Lung microvascular endothelial cell (primary cell): Measurements from ENCODE around the gene METRN. TPM values are rescaled to one million over a fixed set of nuclear protein-coding genes. Genes with fewer than 3 reads are reported as not detected.
A peak's percentile ranks its signal among the peaks of the same experiment; 100 is the strongest.
"Not testable (repeated sequence)": the region's sequence is repeated elsewhere in the genome, so short reads cannot be mapped to it uniquely, and the experiment has no call there.

Experiments
- DNase-seq, 2 donors: peaks; one replicate each; pipeline versions ENCODE4 v3.0.0 to v3.0.0-alpha.2; 2010; ENCODE audit warnings: low read depth in 2 of 2
- total RNA-seq: library from RNA; depleted of rRNA; stranded (reverse); fragments of >200 nt; gene quantifications from 2 replicates; pipeline ENCODE4 v1.2.1, GENCODE V29; 2014

The METRN gene
- total RNA-seq, 1 donor from 2014 or later: 13.1 TPM

DNA sequence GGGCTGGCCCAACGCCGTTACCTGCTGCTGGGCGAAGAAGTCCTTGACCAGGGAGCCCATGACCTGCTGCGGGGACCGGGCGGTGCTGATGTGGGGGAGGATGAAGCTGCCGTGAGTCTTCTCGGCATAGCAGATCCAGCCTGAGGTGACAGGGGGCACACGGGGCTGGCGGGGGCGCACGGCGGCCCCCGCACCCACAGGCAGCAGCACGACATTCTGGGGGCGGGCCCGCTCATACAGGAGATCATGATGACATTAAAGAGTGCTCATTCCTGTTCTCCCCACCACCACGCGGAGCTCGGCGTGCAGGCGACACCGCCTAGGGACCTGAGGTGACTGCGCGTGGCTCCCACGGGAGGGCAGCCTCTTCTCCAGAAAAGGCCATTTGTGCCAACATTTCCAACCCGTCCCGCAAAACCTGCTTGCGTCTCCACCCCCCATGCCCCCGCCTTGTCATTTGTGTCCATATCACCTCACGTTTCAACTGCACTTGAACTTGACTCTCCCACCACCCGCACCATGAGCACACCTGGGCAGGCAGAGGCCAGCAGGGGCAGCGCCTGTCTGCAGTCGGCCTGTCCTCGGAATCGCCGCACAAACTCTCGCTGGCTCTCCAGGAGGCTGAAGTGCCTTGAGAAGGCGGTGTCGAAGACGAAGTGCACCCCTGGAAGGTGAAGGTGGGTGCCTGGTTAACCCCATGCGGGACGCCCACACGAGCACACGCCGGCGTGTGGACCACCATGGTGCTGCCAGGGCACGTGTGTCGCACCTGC, 19.5 kb downstream of the METRN start:
- DNase-seq: no peak

DNA sequence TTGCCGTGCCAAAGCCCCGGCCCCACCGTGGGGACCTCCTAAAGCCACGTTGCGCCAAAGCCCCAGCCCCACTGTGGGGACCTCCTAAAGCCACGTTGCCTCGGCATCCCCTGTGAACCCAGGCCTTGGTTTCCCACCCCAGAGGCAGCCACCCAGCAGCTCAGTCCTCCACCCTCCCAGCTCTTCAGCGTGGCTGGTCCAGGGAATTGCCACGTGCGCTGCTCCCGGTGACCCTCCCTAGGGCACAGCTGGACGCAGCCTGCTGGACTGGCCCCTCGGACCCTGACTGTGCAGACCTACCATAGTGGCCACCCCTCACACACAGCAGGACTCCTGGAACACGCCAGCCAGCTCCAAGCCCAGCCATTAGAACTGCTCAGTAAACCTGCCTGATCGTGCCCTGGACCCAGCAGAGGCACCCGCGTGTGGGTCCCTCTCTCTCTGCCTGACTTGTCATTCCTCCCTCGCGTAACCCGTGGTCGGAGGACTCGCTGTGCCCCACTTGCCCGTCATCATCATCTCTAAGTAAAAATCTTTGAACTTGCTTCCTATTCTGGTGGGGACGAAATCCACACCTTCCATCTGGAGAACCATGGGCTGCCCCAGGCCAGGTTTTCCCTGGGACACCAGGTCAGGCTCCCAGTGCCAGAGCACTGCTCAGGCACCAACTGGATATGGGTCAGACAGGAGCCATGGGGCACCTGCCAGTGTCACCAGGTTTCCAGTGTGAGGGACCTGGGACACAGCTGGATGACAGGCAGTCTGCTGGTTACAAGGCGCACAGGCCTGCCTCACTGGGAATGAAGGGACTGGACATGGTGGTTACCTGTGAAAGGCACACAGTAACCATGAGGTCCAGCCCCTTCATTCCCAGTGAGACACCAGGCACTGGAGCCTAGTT, 20.3 kb downstream of the METRN start:
- no peak for DNase-seq

DNA sequence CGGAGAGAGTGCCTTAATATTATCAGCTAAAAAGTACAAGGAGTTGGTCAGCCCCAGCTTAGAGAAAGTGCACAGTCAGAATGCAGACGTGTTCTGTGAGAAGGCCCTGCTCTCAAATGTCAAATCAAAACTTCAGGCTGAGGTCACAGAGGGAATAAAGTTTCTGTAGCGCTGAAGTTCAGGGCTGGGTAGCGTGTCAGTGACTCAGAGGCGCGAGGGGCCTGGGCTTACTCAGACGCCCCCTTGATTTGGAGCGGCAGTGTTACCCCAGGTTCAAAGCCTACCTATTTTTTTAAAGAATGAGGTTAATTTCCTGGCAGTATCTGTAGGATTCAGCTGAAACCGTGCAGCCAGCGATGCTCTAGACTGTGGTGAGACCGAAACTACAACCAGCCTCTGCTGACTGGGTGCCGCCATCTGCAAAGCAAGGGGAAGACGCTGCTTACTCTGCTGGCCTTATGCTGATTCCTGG, 21.1 kb downstream of the METRN start:
- DNase-seq: no peak

DNA sequence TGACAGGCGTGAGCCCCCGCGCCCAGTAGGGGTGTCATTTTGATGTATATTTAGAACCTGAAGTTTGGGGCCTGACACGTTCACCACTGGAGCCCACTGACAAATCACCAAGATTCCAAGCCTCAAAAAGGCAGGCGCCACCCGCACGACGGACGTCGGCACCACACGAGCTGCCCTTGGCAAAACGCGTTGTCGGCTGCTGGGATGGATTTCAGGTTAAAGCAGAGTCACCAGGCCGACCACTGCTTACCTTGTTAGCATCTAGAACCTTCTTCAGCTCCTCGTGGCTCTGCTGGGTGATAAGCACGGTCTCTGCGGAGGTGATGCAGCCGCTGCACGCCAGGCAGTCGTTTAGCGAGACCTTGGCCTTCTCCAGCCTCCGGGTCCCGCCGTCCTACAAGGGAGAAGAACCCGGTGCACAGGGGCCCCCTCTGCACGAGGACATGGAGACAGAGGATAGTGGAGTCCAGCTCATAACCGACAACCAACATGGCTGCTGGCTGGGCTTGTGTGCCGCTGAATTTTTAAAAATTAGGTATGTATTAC, 22.1 kb downstream of the METRN start:
- DNase-seq: no peak

DNA sequence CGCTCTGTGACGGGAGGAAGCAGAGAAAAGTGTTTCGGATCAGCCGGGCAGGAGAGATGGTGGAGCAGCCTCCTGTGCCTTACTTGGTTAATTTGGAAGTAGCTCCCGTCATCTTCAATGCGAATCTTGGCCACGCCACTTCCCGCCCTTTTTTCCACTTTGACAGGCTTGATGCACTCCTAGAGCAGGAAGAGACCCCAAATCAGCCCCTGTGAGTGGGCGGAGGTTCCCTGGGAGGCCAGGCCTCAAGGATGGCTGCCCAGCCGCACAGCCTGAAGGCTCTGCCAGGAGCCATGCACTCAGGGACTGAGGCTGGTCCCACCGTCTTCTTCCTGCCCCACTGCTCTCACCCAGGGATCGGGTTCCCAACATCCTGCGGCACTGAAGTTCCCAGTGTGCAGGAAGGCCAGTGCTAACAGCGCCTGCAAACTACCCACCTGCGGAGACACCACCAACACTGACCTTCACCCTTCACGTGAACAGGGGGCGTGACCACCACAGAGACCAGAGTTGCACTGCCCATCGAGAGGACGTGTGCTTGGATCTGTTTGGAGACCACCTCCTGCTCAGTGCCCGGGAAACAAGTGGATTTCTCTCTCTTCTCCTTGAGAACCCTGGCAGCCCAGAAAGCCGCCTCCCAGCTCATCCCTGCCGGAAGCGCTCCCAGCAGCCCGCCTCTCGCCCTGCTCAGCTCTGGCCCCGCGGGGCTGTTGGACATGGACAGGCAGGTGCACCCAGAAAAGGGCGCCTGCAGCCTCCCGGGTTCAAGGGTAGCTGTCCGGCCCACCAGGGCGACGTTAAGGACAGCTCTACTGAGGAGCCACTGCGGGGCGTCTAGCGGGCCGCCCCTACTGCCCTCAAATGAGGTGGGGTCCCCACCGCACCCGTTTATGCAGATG, 24.9 kb downstream of the METRN start:
- no peak for DNase-seq

DNA sequence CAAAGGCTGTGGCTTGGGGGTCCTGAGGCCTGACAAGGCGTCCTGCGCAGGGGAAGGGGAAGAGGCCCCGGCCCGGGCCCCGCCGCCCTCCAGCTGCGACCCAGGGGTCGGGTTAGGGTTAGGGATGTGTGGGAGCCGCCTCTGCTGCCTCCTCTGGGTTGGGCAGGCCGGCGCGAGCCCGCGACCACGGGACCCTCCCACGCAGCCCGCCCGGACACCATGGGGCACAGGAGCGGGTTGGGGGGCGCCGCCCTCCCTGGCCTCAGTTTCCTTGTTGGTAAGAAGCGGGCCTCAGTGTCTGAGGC, 25.5 kb downstream of the METRN start:
- no peak for DNase-seq

DNA sequence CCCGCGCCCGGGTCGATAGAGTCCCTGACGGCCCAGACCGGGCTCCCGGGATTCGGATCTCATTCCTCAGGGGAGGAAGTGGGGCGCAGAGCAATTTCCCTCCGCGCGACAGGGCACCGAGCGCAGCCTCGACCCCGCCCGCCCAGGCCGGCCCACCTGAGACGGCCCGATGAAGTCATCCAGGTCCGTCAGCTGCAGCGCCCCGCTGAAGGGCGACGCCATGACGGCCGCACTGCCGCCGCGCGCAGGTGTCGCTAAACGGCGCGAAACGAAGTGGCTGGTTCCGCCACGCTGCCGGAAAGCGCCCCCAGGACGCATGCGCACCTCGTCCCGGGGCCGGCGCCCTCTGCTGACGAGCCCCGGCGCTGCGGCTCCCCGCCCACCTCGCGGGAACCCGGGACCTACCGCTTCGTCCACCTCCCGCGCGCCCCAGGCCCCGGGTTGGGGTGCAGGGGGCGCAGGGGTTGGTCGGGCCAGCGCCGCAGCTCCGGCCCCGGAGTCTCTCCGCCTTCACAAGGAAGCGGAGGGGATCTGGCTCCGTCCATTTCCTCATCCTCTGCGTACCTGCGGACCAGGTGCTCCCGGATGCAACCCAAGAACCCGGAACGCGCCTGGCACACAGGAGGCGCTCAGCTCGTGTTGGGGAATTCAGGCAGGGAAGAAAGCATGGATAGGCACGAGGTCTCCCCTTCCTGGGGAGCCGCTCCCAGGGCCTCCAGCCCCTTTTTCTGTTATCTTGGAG, 26.0 kb downstream of the METRN start, which contains the start of gene CIAO3:
Gene CIAO3, minus strand, starts transcription at position 234 of the 742 bp plus-strand sequence. Its CDS starts 12 bp downstream, at position 222.
- DNase-seq: peak; percentile 92 to 95

DNA sequence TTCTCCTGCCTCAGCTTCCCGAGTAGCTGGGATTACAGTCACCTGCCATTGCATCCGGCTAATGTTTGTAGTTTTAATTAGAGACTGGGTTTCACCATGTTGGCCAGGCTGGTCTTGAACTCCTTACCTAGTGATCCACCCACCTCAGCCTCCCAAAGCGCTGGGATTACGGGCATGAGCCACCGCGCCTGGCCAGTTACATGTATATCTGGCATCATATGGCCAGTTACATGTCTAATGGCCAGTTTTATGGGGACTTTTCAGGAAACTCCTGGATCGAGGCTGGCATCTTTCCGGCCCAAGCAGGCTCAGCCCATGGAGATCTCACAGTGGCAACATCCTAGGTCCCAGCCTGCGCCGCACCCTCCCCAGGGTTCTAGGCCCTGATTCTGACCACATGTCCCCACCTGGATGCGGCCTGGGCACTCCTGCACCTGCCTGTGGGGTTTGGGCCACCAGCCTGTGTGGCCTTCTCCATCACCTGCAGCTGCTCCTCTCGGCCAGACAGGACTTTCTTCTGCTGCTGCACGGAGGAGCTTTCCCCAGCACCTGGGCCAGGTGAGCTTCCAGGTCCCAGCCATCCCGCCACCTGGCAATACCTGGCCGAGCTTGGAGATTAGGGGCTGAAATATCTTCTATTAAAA, 27.2 kb downstream of the METRN start:
- no peak for DNase-seq

DNA sequence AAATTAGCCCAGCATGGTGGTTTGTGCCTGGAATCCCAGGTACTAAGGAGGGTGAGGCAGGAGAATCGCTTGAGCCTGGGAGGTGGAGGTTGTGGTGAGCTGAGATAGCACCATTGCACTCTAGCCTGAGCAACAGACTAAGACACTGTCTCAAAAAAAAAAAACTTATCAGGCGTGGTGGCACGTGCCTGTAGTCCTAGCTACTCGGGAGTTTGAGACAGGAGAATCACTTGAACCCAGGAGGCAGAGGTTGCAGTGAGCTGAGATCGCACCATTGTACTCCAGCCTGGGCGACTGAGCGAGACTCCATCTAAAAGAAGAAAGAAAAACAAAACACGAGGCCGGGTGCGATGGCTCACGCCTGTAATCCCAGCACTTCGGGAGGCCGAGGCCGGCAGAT, 28.0 kb downstream of the METRN start:
- DNase-seq: not testable (repeated sequence)

DNA sequence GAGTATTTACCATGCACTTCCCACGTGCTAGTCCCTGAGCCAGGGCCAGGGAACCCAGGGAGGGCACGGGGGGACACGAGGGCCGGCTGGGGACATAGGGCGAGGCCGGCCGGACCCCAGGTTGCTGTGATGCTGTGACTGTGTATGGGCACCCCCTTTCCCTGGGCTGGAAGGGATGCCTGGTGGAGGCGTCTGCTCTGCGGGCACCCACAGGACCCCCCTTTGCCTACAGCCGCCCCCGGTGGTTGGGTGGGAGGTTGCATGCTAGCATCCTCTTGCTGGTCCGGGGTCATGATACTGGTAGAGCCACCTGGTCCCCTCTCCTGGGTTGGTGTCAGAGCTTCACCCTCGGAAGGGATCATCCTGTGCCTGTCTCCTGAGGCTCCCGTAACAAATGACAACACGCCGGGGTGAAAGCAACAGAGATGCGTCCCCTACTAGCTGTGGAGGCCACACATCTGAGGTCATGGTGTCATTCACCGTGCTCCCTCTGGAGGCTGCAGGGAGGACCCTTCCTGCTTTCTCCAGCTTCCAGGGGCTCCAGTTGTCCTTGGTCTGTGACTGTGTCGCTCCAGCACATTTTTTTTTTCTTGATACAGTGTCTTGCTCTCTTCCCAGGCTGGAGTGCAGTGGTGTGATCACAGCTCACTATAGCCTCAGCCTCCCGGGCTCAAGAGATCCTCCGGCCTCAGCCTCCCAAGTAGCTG, 29.0 kb downstream of the METRN start:
- DNase-seq: no peak

DNA sequence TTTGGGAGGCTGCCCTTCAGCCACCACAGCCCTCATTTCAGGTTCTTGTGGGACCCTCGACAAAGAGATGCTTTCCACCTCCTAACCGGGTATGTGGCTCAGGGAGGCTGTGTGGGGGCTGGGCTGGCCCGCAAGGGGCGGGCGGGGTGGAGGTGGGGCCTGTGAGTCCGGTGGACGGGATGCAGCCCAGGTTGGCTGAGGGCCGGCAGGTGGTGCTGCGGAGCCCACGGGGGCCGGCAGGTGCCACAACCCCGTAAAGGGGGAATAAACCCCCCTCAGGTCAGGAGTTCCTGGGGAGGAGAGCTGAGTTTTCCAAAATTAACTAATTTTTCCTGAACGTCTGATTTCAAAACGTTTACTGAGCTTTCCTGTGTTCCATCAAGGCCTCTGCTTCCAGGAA, 30.8 kb downstream of the METRN start:
- peak in 1 of 2 donors; percentile 25 for DNase-seq

DNA sequence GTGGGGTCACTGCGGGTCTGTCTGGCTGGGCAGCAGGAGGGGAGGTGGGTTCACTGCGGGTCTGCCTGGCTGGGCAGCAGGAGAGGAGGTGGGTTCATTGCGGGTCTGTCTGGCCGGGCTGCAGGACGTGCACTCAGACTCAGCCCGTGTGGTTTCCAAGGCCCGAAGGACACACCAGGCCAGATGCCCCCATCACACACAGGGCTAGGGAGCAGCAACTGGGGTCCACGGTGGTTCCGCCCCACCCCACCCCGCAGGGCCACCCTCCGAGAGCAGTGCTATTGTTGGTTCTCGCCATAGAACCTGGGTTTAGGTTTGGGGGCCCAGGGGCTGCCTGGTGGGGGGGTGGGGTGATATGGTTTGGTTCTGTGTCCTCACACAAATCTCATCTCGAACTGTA, 31.7 kb downstream of the METRN start:
- no peak for DNase-seq

DNA sequence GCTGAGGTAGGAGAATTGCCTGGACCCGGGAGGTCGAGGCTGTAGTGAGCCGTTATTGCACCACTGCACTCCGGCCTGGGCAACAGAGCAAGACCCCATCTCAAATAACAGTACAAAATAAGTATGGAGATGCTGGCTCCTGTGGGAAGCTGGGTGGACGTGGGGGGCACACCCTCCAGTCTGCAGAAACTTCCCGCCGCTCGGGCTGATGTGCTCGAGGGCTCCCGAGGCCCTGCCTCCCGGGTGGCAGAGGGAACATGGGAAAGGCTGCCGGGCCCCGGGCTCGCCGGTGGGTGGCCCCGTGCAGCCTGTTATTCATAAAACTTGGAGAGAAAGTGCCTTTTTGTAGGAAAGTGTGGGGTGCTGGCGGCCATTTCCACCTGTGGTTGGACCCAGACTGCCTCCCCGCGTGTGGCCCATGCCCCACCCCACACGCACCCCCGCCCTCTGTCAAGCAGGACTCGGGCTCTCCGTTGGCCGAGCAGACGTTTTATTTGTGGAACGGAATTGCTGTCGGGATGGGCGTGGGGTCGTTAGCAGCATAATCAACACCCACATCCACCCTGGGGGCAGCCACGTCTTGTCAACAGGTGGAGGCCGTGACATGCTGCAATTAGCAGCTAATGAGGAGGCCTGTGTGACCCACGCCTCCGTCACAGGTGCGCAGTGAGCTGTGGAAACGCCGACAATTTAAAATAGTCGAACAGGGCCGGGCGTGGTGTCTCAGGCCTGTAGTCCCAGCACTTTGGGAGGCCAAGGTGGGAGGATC, 33.2 kb downstream of the METRN start:
- no peak for DNase-seq

DNA sequence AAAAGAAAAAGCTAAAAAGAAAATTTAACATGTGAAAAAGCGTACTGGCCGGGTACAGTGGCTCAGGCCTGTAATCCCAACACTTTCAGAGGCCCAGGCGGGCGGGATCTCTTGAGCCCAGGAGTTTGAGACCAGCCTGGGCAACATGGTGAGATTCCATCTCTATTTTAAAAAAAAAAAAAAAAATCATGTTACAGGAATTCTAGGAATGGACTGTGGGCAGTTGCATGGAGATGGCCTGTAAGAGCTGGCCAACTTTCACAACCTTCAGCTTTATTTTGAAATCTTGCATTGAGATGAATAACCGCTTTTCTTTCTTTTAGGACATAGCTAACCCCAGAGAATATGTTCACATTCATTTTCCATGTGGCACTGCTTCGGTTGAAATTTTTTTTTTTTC, 34.1 kb downstream of the METRN start:
- DNase-seq: no peak

DNA sequence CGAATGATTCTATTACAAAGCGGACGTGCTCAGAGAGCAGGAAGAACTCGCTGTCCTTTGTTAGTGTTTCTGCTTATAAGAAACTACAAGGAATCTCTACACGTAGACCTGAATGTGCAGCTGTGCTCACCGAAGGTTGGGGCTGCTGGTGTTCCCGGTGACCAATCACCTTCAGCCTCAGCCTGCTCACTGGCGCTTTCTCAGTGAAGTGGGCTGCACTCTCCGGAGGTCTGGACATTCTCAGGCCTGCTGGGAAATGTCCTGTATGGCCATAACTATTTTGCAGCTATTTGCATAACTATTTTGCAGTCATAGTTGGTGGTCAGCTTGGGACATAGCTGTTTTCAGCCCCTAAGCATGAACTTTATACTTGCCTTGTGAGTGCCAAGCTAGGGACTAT, 35.6 kb downstream of the METRN start:
- DNase-seq: no peak

DNA sequence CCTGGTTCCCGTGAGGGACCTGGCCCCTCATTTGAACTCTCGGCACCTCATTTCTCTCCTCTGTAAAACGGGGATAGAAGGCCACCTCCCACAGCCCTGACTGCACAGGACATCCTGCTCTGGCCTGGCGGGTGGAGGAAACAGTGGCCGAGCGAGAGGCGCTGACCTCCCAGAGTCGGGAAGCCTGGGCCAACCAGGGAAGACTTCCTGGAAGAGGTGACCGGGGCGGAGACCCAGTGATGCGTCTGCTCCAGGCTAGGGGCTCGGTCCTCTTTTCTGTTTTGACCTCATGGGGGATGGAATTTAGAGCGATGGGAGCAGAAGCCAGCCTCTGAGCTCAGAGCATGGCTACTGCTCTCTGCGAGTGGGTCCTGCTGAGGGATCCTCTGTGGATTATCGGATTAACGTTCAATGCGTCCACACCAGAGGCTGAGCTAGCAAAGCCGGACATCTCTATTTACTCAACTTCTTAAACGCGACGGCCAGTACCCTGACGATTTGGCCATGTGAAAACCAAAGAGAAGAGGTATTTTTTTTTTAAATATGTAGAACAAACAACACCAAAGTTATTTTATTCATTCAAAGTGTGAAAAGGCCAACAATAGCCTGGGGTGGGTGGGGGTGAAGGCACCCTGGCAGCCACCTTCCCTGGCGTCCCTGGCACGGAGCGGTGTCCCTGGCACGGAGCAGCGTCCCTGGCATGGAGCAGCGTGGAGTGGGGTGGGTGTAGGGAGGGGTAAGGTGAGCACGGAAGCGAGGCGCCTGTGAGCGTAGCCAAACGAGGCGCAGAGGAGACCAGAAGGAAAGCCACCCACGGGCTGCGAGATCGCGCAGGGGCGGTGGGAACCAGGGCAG, 36.5 kb downstream of the METRN start:
- no peak for DNase-seq

DNA sequence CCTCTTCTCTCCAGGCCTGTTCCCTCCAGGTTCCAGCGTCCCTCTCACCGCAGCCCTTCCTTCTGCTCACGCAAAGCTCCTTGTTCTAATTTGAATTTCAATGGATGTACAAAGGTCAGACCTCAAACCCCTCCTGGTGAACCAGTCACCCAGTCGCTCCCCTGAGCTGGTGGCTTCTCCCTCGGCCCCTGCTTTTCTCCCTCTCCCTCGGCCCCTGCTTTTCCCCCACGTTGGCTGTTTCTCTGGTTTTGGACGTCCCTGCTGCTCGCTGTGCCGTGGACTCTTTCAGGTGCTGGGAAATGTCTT, 37.0 kb downstream of the METRN start:
- DNase-seq: no peak

DNA sequence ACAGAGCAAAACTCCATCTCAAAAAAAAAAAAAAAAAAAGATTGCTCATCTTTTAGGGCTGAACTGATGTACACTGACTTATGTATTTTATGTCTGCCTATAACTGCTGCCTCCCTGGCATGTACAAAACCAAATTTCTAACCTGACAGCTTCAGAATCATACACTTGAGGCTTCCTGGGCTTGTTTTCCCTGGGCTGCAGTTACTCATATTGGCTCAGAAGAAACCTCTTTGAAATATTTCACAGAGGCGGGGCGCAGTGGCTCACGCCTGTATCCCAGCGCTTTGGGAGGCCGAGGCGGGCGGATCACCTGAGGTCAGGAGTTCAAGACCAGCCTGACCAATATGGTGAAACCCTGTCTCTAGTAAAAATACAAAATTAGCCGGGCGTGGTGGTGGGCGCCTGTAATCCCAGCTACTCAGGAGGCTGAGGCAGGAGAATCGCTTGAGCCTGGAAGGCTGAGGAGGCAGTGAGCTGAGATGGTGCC, 39.2 kb downstream of the METRN start:
- not testable (repeated sequence) for DNase-seq
